Fibroblast of lung (primary cell): ENCODE data around the gene DGKG. TPM values are rescaled to one million over a fixed set of nuclear protein-coding genes. Genes with fewer than 3 reads are reported as not detected.

ENCODE experiments used
- DNase-seq, 2 donors: peaks; one replicate each; pipeline versions ENCODE4 v3.0.0 to v3.0.0-alpha.2; 2010; ENCODE audit warnings: low read depth in 2 of 2
- H2AFZ ChIP-seq: 2 replicates; pipeline ENCODE4 v1.5.1; 2012; ENCODE audit warnings: low read length, control low read depth, inconsistent platforms
- H3K27ac ChIP-seq: 2 replicates; pipeline ENCODE4 v1.5.1; 2011; ENCODE audit warnings: low read length, control low read depth; ENCODE audit not compliant: insufficient read depth
- H3K27me3 ChIP-seq: 2 replicates; pipeline ENCODE4 v1.5.1; 2011; ENCODE audit warnings: mild to moderate bottlenecking, low read length; ENCODE audit not compliant: control insufficient read depth, insufficient read depth
- H3K36me3 ChIP-seq: 2 replicates; pipeline ENCODE4 v1.5.1; 2011; ENCODE audit warnings: low read length; ENCODE audit not compliant: control insufficient read depth, insufficient read depth
- H3K4me1 ChIP-seq: 2 replicates; pipeline ENCODE4 v1.5.1; 2011; ENCODE audit warnings: low read length; ENCODE audit not compliant: control insufficient read depth, insufficient read depth; ENCODE audit errors: extremely low read depth
- H3K4me2 ChIP-seq: 2 replicates; pipeline ENCODE4 v1.5.1; 2011; ENCODE audit warnings: low read length, control low read depth; ENCODE audit not compliant: insufficient read depth; ENCODE audit errors: extremely low read depth
- H3K4me3 ChIP-seq, 4 experiments: fragments of 200-600 bp in 1 of 4; sonication (generic) in 1 of 4; replicated peaks in 1 of 4; 2 replicates each; pipeline ENCODE4 v1.5.1; 2011 to 2016; ENCODE audit warnings: low read length in 4 of 4, low read depth in 3 of 4, mild to moderate bottlenecking in 3 of 4, control low read depth in 2 of 4, inconsistent platforms in 1 of 4, mixed read lengths in 1 of 4; ENCODE audit not compliant: insufficient read depth in 1 of 4; ENCODE audit errors: control extremely low read depth in 1 of 4
- H3K79me2 ChIP-seq: 2 replicates; pipeline ENCODE4 v1.5.1; 2012; ENCODE audit warnings: mild to moderate bottlenecking, low read length, inconsistent platforms; ENCODE audit not compliant: control insufficient read depth, insufficient read depth
- H3K9ac ChIP-seq: 2 replicates; pipeline ENCODE4 v1.5.1; 2011; ENCODE audit warnings: mild to moderate bottlenecking, low read length, control low read depth; ENCODE audit not compliant: insufficient read depth
- H3K9me3 ChIP-seq: 2 replicates; pipeline ENCODE4 v1.5.1; 2012; ENCODE audit warnings: low read depth, low read length; ENCODE audit not compliant: control insufficient read depth, insufficient read depth
- H4K20me1 ChIP-seq: 2 replicates; pipeline ENCODE4 v1.5.1; 2011; ENCODE audit warnings: low read length; ENCODE audit not compliant: control insufficient read depth, insufficient read depth; ENCODE audit errors: extremely low read depth
- EZH2 ChIP-seq: IDR thresholded peaks from 2 replicates; pipeline ENCODE4 v1.5.1; 2012; ENCODE audit warnings: low read length, control low read depth, mild to moderate bottlenecking; ENCODE audit errors: missing control alignments
- polyA plus RNA-seq, 2 donors: library from polyadenylated mRNA; depleted of rRNA in 1 of 2; stranded (reverse) in 1 of 2; unstranded in 1 of 2; fragments of >200 nt; gene quantifications; 2 replicates each; pipeline ENCODE4 v1.2.1, GENCODE V29; 2011 to 2012; ENCODE audit warnings: missing spikeins in 1 of 2
- total RNA-seq: library from RNA; depleted of rRNA; stranded (reverse); fragments of >200 nt; gene quantifications from 2 replicates; pipeline ENCODE4 v1.2.1, GENCODE V29; 2014
- TF ChIP-seq, protein P1 (sequence below), 2 donors: IDR thresholded peaks in 1 of 2; conservative IDR thresholded peaks in 1 of 2; 1 replicate in 1 of 2; 2 replicates in 1 of 2; pipeline ENCODE4 v1.5.1; 2011 to 2012; ENCODE audit warnings: low read length in 2 of 2, control low read depth in 1 of 2, inconsistent platforms in 1 of 2, low read depth in 1 of 2, mild to moderate bottlenecking in 1 of 2

The DGKG gene
- total and polyA plus RNA-seq, 2 donors (not counting 1 experiment from before 2014, with no cell fraction given), result 3.7 to 4.8 TPM

DNA sequence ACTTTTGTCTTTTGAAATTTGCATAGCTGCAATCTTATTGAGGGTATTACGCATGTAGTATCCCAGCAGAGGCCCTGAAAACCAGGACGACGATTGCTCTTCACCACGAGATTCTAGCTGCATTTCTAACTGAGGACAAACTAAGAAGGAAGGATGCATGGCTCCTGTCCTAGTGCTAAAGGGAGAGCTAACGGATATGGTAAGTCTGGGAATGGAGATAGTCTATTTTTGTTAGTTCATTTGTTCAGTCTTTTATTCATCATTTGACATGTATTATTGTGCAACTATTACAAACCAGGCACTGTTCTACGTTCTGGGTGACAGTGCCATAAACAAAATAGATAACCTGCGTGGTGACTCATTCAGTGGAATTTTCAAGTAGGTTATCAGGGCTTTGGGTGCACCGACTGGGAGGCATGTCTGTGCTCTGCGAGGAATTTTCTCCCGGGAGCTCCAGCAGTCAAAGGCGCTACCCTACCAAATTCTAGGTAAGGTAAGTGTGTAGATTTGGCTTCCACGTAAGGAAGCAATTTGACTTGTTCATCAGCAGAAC lies 201.3 kb downstream of the DGKG start:
- H3K4me3 ChIP-seq, result no peak overlapping the region
- H3K9me3 ChIP-seq, result no peaks in the 10 kb centered on the region
- H3K79me2 ChIP-seq, result no peaks in the 10 kb centered on the region
- TF ChIP-seq EZH2, result no peak
- H3K9ac ChIP-seq, result no peak overlapping the region
- H2AFZ ChIP-seq, result no peak overlapping the region
- no peak overlapping the region for H3K4me2 ChIP-seq
- H3K27ac ChIP-seq, result no peak overlapping the region
- H4K20me1 ChIP-seq, result no peaks in the 10 kb centered on the region
- H3K4me1 ChIP-seq, result no peaks in the 10 kb centered on the region
- no peak for DNase-seq
- no peaks in the 10 kb centered on the region for H3K36me3 ChIP-seq
- H3K27me3 ChIP-seq, result no peaks in the 10 kb centered on the region

DNA sequence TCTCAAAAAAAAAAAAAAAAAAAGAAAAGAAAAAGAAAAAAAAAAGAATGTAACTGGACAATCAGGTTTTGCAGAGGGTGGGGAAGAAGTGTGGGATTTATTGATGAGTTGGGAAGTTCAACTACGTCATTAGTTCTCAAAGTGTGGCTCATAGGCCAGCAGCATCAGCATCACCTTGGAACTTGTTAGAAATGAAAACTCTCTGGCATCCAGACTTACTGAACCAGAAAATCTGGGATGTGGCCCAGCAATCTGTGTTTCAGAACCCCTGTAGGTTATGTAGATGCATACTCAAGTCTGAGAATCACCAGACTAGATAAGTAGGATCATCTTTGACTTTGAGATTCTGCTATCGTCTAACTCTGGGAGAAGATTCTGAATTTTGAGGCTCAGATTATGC lies 207.4 kb downstream of the DGKG start:
- H2AFZ ChIP-seq, result no peak overlapping the region
- H3K4me1 ChIP-seq, result no peaks in the 10 kb centered on the region
- H3K9me3 ChIP-seq, result no peaks in the 10 kb centered on the region
- TF ChIP-seq, protein P1, sequence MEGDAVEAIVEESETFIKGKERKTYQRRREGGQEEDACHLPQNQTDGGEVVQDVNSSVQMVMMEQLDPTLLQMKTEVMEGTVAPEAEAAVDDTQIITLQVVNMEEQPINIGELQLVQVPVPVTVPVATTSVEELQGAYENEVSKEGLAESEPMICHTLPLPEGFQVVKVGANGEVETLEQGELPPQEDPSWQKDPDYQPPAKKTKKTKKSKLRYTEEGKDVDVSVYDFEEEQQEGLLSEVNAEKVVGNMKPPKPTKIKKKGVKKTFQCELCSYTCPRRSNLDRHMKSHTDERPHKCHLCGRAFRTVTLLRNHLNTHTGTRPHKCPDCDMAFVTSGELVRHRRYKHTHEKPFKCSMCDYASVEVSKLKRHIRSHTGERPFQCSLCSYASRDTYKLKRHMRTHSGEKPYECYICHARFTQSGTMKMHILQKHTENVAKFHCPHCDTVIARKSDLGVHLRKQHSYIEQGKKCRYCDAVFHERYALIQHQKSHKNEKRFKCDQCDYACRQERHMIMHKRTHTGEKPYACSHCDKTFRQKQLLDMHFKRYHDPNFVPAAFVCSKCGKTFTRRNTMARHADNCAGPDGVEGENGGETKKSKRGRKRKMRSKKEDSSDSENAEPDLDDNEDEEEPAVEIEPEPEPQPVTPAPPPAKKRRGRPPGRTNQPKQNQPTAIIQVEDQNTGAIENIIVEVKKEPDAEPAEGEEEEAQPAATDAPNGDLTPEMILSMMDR (conservative IDR thresholded peaks at IDR 0.05 in 1 of 2, IDR thresholded peaks at IDR 0.05 in 1 of 2; ENCODE audit: low read depth in 1 of 2, low read length in 2 of 2), result no peak
- no peak for TF ChIP-seq EZH2
- no peaks in the 10 kb centered on the region for H3K27me3 ChIP-seq
- no peak overlapping the region for H3K27ac ChIP-seq
- H4K20me1 ChIP-seq, result no peaks in the 10 kb centered on the region
- no peaks in the 10 kb centered on the region for H3K79me2 ChIP-seq
- no peak for DNase-seq
- no peaks in the 10 kb centered on the region for H3K36me3 ChIP-seq
- H3K4me2 ChIP-seq, result no peak overlapping the region
- H3K9ac ChIP-seq, result no peak overlapping the region
- no peak overlapping the region for H3K4me3 ChIP-seq

DNA sequence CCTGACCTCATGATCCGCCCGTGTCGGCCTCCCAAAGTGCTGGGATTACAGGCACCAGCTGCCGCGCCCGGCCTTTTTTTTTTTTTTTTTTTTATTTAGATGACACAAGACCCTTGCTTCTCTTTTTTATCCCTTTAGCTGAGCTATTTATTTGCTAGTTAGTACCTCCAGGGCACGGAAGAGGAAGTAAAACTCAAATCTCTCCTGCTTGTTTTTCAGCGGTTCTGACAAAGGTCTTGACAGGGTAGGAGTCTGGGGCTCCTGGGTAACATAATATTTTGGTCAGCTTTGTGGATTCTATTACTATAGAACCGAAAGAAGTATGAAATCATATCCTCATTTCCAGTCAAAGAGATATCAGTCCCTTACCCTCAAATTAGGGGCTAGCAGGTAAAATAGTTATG lies 209.1 kb downstream of the DGKG start:
- no peak for DNase-seq
- TF ChIP-seq EZH2, result no peak
- TF ChIP-seq, protein P1 (conservative IDR thresholded peaks at IDR 0.05 in 1 of 2, IDR thresholded peaks at IDR 0.05 in 1 of 2; ENCODE audit: low read depth in 1 of 2, low read length in 2 of 2), result no peak
- no peak overlapping the region for H3K9ac ChIP-seq

More for the DNA sequence above, 209.1 kb downstream of the DGKG start:
- H3K9me3 ChIP-seq, result no peaks in the 10 kb centered on the region
- no peaks in the 10 kb centered on the region for H3K79me2 ChIP-seq
- H3K36me3 ChIP-seq, result no peaks in the 10 kb centered on the region
- no peaks in the 10 kb centered on the region for H3K4me1 ChIP-seq
- H3K27me3 ChIP-seq, result no peaks in the 10 kb centered on the region
- H3K27ac ChIP-seq, result no peak overlapping the region
- no peaks in the 10 kb centered on the region for H4K20me1 ChIP-seq
- H3K4me3 ChIP-seq, result no peak overlapping the region
- H3K4me2 ChIP-seq, result no peak overlapping the region
- no peak overlapping the region for H2AFZ ChIP-seq
